IMR-90 (cell line): ENCODE data around the gene ADH1A.

Experiments used
- CEBPB ChIP-seq: IDR thresholded peaks from 2 replicates; pipeline ENCODE4 v1.6.1; 2012; ENCODE audit warnings: low read depth, low read length, improper control_type of control experiment
- CTCF ChIP-seq: conservative IDR thresholded peaks from 2 replicates; pipeline ENCODE4 v1.5.1; 2012; ENCODE audit warnings: mild to moderate bottlenecking, low read depth, low read length, improper control_type of control experiment
- ELK1 ChIP-seq: fragments of 150-350 bp; IDR thresholded peaks from 2 replicates; pipeline ENCODE4 v1.6.1; 2016; ENCODE audit warnings: low read depth, mild to moderate bottlenecking, low read length, moderate library complexity, borderline replicate concordance
- FOS ChIP-seq: fragments of 150-350 bp; IDR thresholded peaks from 2 replicates; pipeline ENCODE4 v1.6.1; 2016; ENCODE audit warnings: low read depth, low read length
- MAFK ChIP-seq: IDR thresholded peaks from 2 replicates; pipeline ENCODE4 v1.6.1; 2012; ENCODE audit warnings: low read depth, low read length, improper control_type of control experiment
- MXI1 ChIP-seq: IDR thresholded peaks from 2 replicates; pipeline ENCODE4 v1.6.1; 2012; ENCODE audit warnings: low read depth, mild to moderate bottlenecking, low read length, moderate library complexity, borderline replicate concordance
- NFE2L2 ChIP-seq: fragments of 150-350 bp; IDR thresholded peaks from 2 replicates; pipeline ENCODE4 v1.6.1; 2016; ENCODE audit warnings: low read depth, mild to moderate bottlenecking, low read length
- POLR2A ChIP-seq: IDR thresholded peaks from 2 replicates; pipeline ENCODE4 v1.6.1; 2012; ENCODE audit warnings: mild to moderate bottlenecking, low read depth, low read length
- RAD21 ChIP-seq: IDR thresholded peaks from 2 replicates; pipeline ENCODE4 v1.6.1; 2012; ENCODE audit warnings: low read length, improper control_type of control experiment
- RFX5 ChIP-seq: IDR thresholded peaks from 2 replicates; pipeline ENCODE4 v1.8.0; 2012; ENCODE audit warnings: low read depth, mild to moderate bottlenecking, low read length, moderate library complexity
- SMC3 ChIP-seq: fragments of 150-350 bp; IDR thresholded peaks from 2 replicates; pipeline ENCODE4 v1.6.1; 2016; ENCODE audit warnings: low read depth, mild to moderate bottlenecking, antibody characterized with exemption, low read length, moderate library complexity
- USF2 ChIP-seq: fragments of 150-350 bp; IDR thresholded peaks from 2 replicates; pipeline ENCODE4 v1.6.1; 2017; ENCODE audit warnings: mild to moderate bottlenecking, antibody characterized with exemption, low read length, low read depth

GRCh38 chr4:99282731-99283130 is 8.1 kb downstream of the ADH1A start:
- TF ChIP-seq CTCF (no peak), POLR2A (no peak), CEBPB (no peak), SMC3 (no peak), NFE2L2 (no peak), RAD21 (no peak), RFX5 (no peak), FOS (no peak), USF2 (no peak), ELK1 (no peak), MAFK (no peak), MXI1 (no peak)
